ENCODE results near the gene VCY1B.
"Not testable (repeated sequence)": the region's sequence is repeated elsewhere in the genome, so short reads cannot be mapped to it uniquely, and the experiment has no call there.

Gene VCY1B

GRCh38 chrY:14055927-14056326 is at the start of gene VCY1B:
Gene VCY1B, plus strand, starts transcription at chrY:14056227. Its CDS starts 63 bp downstream, at chrY:14056290.
- H3K36me3 ChIP-seq (ENCODE audit: control insufficient read depth in 2 of 2, insufficient read depth in 2 of 2, low read length in 2 of 2); H3K9me3 ChIP-seq (ENCODE audit: control insufficient read depth in 2 of 2, low read length in 2 of 2); H3K4me1 ChIP-seq (ENCODE audit: control insufficient read depth in 2 of 2, insufficient read depth in 2 of 2, low read length in 2 of 2): not testable (repeated sequence)

GRCh38 chrY:14011916-14012315 is 44.1 kb upstream of the VCY1B start:
- H3K27me3 ChIP-seq (ENCODE audit: control insufficient read depth in 2 of 2, insufficient read depth in 2 of 2, low read length in 2 of 2); H3K9me3 ChIP-seq (ENCODE audit: control insufficient read depth in 2 of 2, low read length in 2 of 2); H3K36me3 ChIP-seq (ENCODE audit: control insufficient read depth in 2 of 2, insufficient read depth in 2 of 2, low read length in 2 of 2); H3K4me3 ChIP-seq (ENCODE audit: low read length in 2 of 2); H3K27ac ChIP-seq (ENCODE audit: low read depth in 2 of 2, low read length in 2 of 2); H3K4me1 ChIP-seq (ENCODE audit: control insufficient read depth in 2 of 2, insufficient read depth in 2 of 2, low read length in 2 of 2); H3K9ac ChIP-seq (ENCODE audit: low read depth in 1 of 2, low read length in 2 of 2): not testable (repeated sequence)

More at GRCh38 chrY:14055927-14056326, at the start of gene VCY1B:
- not testable (repeated sequence) for H3K27ac ChIP-seq (ENCODE audit: low read depth in 2 of 2, low read length in 2 of 2); H3K4me3 ChIP-seq (ENCODE audit: low read length in 2 of 2); H3K27me3 ChIP-seq (ENCODE audit: control insufficient read depth in 2 of 2, insufficient read depth in 2 of 2, low read length in 2 of 2); H3K9ac ChIP-seq (ENCODE audit: low read depth in 1 of 2, low read length in 2 of 2)

- H3K9ac ChIP-seq (ENCODE audit: low read depth in 1 of 2, low read length in 2 of 2); H3K4me1 ChIP-seq (ENCODE audit: control insufficient read depth in 2 of 2, insufficient read depth in 2 of 2, low read length in 2 of 2); H3K27me3 ChIP-seq (ENCODE audit: control insufficient read depth in 2 of 2, insufficient read depth in 2 of 2, low read length in 2 of 2); H3K36me3 ChIP-seq (ENCODE audit: control insufficient read depth in 2 of 2, insufficient read depth in 2 of 2, low read length in 2 of 2); H3K4me3 ChIP-seq (ENCODE audit: low read length in 2 of 2); H3K27ac ChIP-seq (ENCODE audit: low read depth in 2 of 2, low read length in 2 of 2); H3K9me3 ChIP-seq (ENCODE audit: control insufficient read depth in 2 of 2, low read length in 2 of 2): not testable (repeated sequence)
Measured at GRCh38 chrY:14030395-14030794, 25.6 kb upstream of the VCY1B start.

- Histone ChIP-seq H3K9me3 (ENCODE audit: control insufficient read depth in 2 of 2, low read length in 2 of 2) (no peaks in the 10 kb centered on the region), H3K4me1 (ENCODE audit: control insufficient read depth in 2 of 2, insufficient read depth in 2 of 2, low read length in 2 of 2) (no peaks in the 10 kb centered on the region), H3K36me3 (ENCODE audit: control insufficient read depth in 2 of 2, insufficient read depth in 2 of 2, low read length in 2 of 2) (no peaks in the 10 kb centered on the region), H3K27me3 (ENCODE audit: control insufficient read depth in 2 of 2, insufficient read depth in 2 of 2, low read length in 2 of 2) (no peaks in the 10 kb centered on the region), H3K4me3 (ENCODE audit: low read length in 2 of 2) (no peak overlapping the region), H3K9ac (ENCODE audit: low read depth in 1 of 2, low read length in 2 of 2) (no peak overlapping the region), H3K27ac (ENCODE audit: low read depth in 2 of 2, low read length in 2 of 2) (no peak overlapping the region)
Measured at GRCh38 chrY:14085877-14086276, 29.9 kb downstream of the VCY1B start.
